K562 (cell line): ENCODE measurements around the gene AGPAT2. TPM values are rescaled to one million over a fixed set of nuclear protein-coding genes. Genes with fewer than 3 reads are reported as not detected.
A peak's percentile ranks its signal among the peaks of the same experiment; 100 is the strongest.

Source experiments
- BMI1 ChIP-seq: fragments of 150-350 bp; IDR thresholded peaks from 2 replicates; pipeline ENCODE4 v1.6.1; 2014; ENCODE audit warnings: low read length
- HCFC1 ChIP-seq: IDR thresholded peaks from 2 replicates; pipeline ENCODE4 v1.6.1; 2012; ENCODE audit warnings: low read depth, low read length, improper control_type of control experiment
- NCOA6 ChIP-seq: fragments of 450-650 bp; IDR thresholded peaks from 2 replicates; pipeline ENCODE4 v1.6.1; 2017; ENCODE audit warnings: mild to moderate bottlenecking
- NFIX ChIP-seq: fragments of 250-450 bp; sonication (Bioruptor Pico); IDR thresholded peaks from 2 replicates; pipeline ENCODE4 v1.4.0; 2020; ENCODE audit warnings: low read depth, mild to moderate bottlenecking, moderate library complexity
- PYGO2 ChIP-seq: fragments of 450-650 bp; IDR thresholded peaks from 2 replicates; pipeline ENCODE4 v1.6.1; 2016; ENCODE audit warnings: mild to moderate bottlenecking, missing genetic modification characterization, moderate library complexity, missing compliant biosample characterization
- RAD21 ChIP-seq, 2 experiments: fragments of 250-450 bp in 1 of 2; fragments of 450-650 bp in 1 of 2; sonication (Bioruptor Pico) in 1 of 2; formaldehyde crosslinking in 1 of 2; IDR thresholded peaks in 1 of 2; conservative IDR thresholded peaks in 1 of 2; 2 replicates each; pipeline versions ENCODE4 v1.4.0 to v1.8.0; 2020 to 2022; ENCODE audit warnings: mild to moderate bottlenecking in 2 of 2, moderate library complexity in 1 of 2
- TCF3 ChIP-seq: sonication (generic); formaldehyde crosslinking; IDR thresholded peaks from 2 replicates; pipeline ENCODE4 v1.4.0; 2020; ENCODE audit warnings: mild to moderate bottlenecking, missing genetic modification reagents
- ZC3H8 ChIP-seq: fragments of 450-650 bp; IDR thresholded peaks from 2 replicates; pipeline ENCODE4 v1.6.1; 2017
- ZNF79 ChIP-seq: fragments of 250-450 bp; sonication (Bioruptor Pico); IDR thresholded peaks from 2 replicates; pipeline ENCODE4 v1.4.0; 2020; ENCODE audit warnings: low read depth, mild to moderate bottlenecking, moderate library complexity
- polyA plus RNA-seq, 8 experiments: library from polyadenylated mRNA; depleted of rRNA in 4 of 8; stranded (reverse) in 5 of 8; unstranded in 3 of 8; fragments of >200 nt; fragmentation: Nextera tagmentation in 2 of 8; fragmentation: Illumina TruSeq in 1 of 8; extraction: Ambion mirVana in 2 of 8; extraction: Trizol in 1 of 8; gene quantifications; 2 replicates each; pipeline versions ENCODE4 v1.2.1 to v1.2.3, GENCODE V29; 2011 to 2014; ENCODE audit warnings: inconsistent platforms in 1 of 8, missing spikeins in 1 of 8
- total RNA-seq, 7 experiments: library from RNA; depleted of rRNA in 6 of 7; stranded (reverse); fragments of >200 nt in 6 of 7; fragmentation: Illumina TruSeq in 2 of 7; extraction: Trizol in 2 of 7; gene quantifications; 2 replicates each; pipeline versions ENCODE4 v1.2.1 to v1.2.3, GENCODE V29; 2011 to 2021; ENCODE audit warnings: low replicate concordance in 1 of 7
- TF ChIP-seq, protein P1 (sequence below): sonication (generic); formaldehyde crosslinking; IDR thresholded peaks from 2 replicates; pipeline ENCODE4 v1.8.0; 2022; ENCODE audit warnings: mild to moderate bottlenecking, missing genetic modification reagents
- TF ChIP-seq, protein P2 (sequence below): IDR thresholded peaks from 2 replicates; pipeline ENCODE4 v1.6.1; 2016; ENCODE audit warnings: missing genetic modification characterization, missing compliant biosample characterization
- TF ChIP-seq, protein P3 (sequence below), 3 experiments: IDR thresholded peaks in 2 of 3; conservative IDR thresholded peaks in 1 of 3; 2 replicates each; pipeline ENCODE4 v1.5.1; 2011 to 2012; ENCODE audit warnings: low read length in 3 of 3, mild to moderate bottlenecking in 3 of 3, control low read depth in 2 of 3, improper control_type of control experiment in 1 of 3, inconsistent platforms in 1 of 3, low read depth in 1 of 3, mixed read lengths in 1 of 3, moderate library complexity in 1 of 3; ENCODE audit not compliant: insufficient read depth in 2 of 3

The AGPAT2 gene
- total and polyA plus RNA-seq, 9 of the 15 experiments (the other 6 are each of a cell fraction or from before 2014, with no cell fraction given): 0.13 to 54.5 (median 23.9) TPM

DNA sequence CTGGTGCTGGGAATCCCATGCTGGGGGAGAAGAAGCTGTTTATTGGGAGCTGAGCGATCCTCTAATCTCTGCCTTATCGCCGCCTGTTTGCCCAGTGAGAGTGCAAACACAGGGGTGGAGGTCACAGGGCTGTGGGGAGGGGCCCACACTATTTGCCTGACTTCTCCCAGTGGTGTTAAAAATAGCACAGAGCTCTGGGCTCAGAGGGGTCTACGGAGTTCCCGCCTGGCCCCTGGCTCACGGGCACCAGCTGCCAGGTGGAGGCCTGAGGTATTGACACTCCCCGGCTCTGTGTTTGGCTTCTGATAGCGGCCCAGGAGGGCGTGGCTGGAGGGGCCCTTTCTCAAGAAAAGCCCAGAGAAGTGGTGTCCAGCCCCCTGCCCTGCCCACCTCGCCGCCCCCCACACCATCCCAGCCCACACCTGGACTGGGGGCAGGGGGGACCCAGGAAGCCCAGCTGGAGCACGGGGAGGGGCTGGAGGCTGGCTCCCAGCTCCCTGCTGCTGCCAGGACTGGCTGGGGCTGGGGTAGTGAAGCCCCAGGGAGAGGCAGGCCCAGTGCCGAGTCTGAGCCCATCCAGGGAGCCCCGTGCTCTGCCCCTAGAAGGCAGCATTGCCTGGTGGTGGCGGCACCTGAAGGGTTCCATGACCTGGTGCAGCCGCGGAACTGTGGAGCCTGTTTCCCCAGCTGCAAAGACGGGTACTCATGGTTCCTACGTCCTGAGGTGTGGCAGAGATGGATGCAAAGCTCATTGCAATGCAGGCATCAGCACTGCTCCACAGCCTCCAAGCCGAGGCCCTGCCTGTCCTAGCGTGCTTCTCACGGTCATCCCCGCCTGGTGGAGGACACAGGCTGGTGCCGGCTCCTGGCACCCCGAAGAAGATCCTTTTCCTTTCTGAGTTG is 60.3 kb downstream of the AGPAT2 start (continued):
- TF ChIP-seq NCOA6: no peak
- no peak for TF ChIP-seq BMI1
- no peak for TF ChIP-seq HCFC1
- peak in 1 of 2 experiments; percentile 4; a peak in 1 of 4 replicates for TF ChIP-seq RAD21 (CRISPR knock-in tag; conservative IDR thresholded peaks at IDR 0.05 in 1 of 2, IDR thresholded peaks at IDR 0.05 in 1 of 2)
- TF ChIP-seq ZNF79 (CRISPR knock-in tag): no peak
- TF ChIP-seq, protein P1, sequence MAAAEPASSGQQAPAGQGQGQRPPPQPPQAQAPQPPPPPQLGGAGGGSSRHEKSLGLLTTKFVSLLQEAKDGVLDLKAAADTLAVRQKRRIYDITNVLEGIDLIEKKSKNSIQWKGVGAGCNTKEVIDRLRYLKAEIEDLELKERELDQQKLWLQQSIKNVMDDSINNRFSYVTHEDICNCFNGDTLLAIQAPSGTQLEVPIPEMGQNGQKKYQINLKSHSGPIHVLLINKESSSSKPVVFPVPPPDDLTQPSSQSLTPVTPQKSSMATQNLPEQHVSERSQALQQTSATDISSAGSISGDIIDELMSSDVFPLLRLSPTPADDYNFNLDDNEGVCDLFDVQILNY (CRISPR knock-in tag): no peak
- TF ChIP-seq PYGO2 (tag): no peak
- no peak for TF ChIP-seq NFIX (CRISPR knock-in tag)
- TF ChIP-seq, protein P2, sequence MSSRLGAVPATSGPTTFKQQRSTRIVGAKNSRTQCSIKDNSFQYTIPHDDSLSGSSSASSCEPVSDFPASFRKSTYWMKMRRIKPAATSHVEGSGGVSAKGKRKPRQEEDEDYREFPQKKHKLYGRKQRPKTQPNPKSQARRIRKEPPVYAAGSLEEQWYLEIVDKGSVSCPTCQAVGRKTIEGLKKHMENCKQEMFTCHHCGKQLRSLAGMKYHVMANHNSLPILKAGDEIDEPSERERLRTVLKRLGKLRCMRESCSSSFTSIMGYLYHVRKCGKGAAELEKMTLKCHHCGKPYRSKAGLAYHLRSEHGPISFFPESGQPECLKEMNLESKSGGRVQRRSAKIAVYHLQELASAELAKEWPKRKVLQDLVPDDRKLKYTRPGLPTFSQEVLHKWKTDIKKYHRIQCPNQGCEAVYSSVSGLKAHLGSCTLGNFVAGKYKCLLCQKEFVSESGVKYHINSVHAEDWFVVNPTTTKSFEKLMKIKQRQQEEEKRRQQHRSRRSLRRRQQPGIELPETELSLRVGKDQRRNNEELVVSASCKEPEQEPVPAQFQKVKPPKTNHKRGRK (tag): no peak
- TF ChIP-seq, protein P3, sequence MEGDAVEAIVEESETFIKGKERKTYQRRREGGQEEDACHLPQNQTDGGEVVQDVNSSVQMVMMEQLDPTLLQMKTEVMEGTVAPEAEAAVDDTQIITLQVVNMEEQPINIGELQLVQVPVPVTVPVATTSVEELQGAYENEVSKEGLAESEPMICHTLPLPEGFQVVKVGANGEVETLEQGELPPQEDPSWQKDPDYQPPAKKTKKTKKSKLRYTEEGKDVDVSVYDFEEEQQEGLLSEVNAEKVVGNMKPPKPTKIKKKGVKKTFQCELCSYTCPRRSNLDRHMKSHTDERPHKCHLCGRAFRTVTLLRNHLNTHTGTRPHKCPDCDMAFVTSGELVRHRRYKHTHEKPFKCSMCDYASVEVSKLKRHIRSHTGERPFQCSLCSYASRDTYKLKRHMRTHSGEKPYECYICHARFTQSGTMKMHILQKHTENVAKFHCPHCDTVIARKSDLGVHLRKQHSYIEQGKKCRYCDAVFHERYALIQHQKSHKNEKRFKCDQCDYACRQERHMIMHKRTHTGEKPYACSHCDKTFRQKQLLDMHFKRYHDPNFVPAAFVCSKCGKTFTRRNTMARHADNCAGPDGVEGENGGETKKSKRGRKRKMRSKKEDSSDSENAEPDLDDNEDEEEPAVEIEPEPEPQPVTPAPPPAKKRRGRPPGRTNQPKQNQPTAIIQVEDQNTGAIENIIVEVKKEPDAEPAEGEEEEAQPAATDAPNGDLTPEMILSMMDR (IDR thresholded peaks at IDR 0.05 in 2 of 3, conservative IDR thresholded peaks at IDR 0.05 in 1 of 3; ENCODE audit: insufficient read depth in 2 of 3, low read depth in 1 of 3, low read length in 3 of 3): 0 out of 6 replicates have a peak, but pooled peaks of 1 of the 3 experiments have one; percentile 26
- TF ChIP-seq TCF3 (CRISPR knock-in tag): peak; percentile 26; the same call in 1 of the 2 replicates
- no peak for TF ChIP-seq ZC3H8
